Smooth muscle cell (in vitro differentiated cells): Measurements from ENCODE around the gene FOXF2. TPM values are rescaled to one million over a fixed set of nuclear protein-coding genes. Genes with fewer than 3 reads are reported as not detected.

Experiments used
- DNase-seq: peaks from one replicate; lab custom pipeline; 2025; ENCODE audit not compliant: unreplicated experiment; lab: John Stamatoyannopoulos, UW
- H2AFZ ChIP-seq: fragments of 200-600 bp; sonication (generic); 2 replicates; pipeline ENCODE4 v1.6.0; 2016; ENCODE audit warnings: antibody characterized with exemption, low read depth, mild to moderate bottlenecking
- H3F3A ChIP-seq: fragments of 200-600 bp; sonication (generic); 2 replicates; pipeline ENCODE4 v1.6.0; 2017; ENCODE audit warnings: antibody characterized with exemption, low read depth
- H3K27ac ChIP-seq: fragments of 200-600 bp; sonication (generic); 2 replicates; pipeline ENCODE4 v1.5.1; 2016; ENCODE audit warnings: low read depth, mild to moderate bottlenecking
- H3K27me3 ChIP-seq: fragments of 200-600 bp; sonication (generic); 2 replicates; pipeline ENCODE4 v1.6.1; 2016; ENCODE audit warnings: low read depth, mild to moderate bottlenecking
- H3K36me3 ChIP-seq: fragments of 200-600 bp; sonication (generic); 2 replicates; pipeline ENCODE4 v1.5.1; 2016; ENCODE audit warnings: low read depth
- H3K4me1 ChIP-seq: fragments of 200-600 bp; sonication (generic); 2 replicates; pipeline ENCODE4 v1.5.1; 2016; ENCODE audit warnings: low read depth
- H3K4me2 ChIP-seq: fragments of 200-600 bp; sonication (generic); 2 replicates; pipeline ENCODE4 v1.6.0; 2016; ENCODE audit warnings: mild to moderate bottlenecking
- H3K4me3 ChIP-seq: fragments of 200-600 bp; sonication (generic); 2 replicates; pipeline ENCODE4 v1.5.1; 2016; ENCODE audit warnings: mild to moderate bottlenecking
- H3K79me2 ChIP-seq: fragments of 200-600 bp; sonication (generic); 2 replicates; pipeline ENCODE4 v1.6.0; 2016; ENCODE audit warnings: low read depth, mild to moderate bottlenecking
- H3K9ac ChIP-seq: fragments of 200-600 bp; sonication (generic); 2 replicates; pipeline ENCODE4 v1.6.0; 2016; ENCODE audit warnings: low read depth
- H3K9me3 ChIP-seq: fragments of 200-600 bp; sonication (generic); replicated peaks from 2 replicates; pipeline ENCODE4 v1.5.1; 2016; ENCODE audit warnings: low read depth
- H4K20me1 ChIP-seq: fragments of 200-600 bp; sonication (generic); 2 replicates; pipeline ENCODE4 v1.6.0; 2016; ENCODE audit warnings: low read depth
- WGBS: methylation state at CpG from one replicate; pipeline ENCODE4 v1.1.7; 2016; ENCODE audit warnings: low lambda C conversion rate; 5-methylcytosine and 5-hydroxymethylcytosine counted together
- polyA plus RNA-seq: library from polyadenylated mRNA; unstranded; fragments of >200 nt; fragmentation: Nextera tagmentation; extraction: Ambion mirVana; gene quantifications from 2 replicates; pipeline ENCODE4 v1.2.1, GENCODE V29; 2016
- total RNA-seq: library from RNA; depleted of rRNA; stranded (reverse); fragments of >200 nt; gene quantifications from 2 replicates; pipeline ENCODE4 v1.2.3, GENCODE V29; 2014
- TF ChIP-seq, protein P1 (sequence below): fragments of 200-600 bp; sonication (generic); IDR thresholded peaks from 2 replicates; pipeline ENCODE4 v1.5.1; 2017; ENCODE audit warnings: borderline replicate concordance, mild to moderate bottlenecking, antibody characterized with exemption; ENCODE audit not compliant: insufficient read depth, poor library complexity, severe bottlenecking

FOXF2 gene
- total and polyA plus RNA-seq, 2 experiments from 2014 or later, result 3.5 to 4.8 TPM

- DNase-seq, result no peak
- H3K79me2 ChIP-seq, result no peaks in the 10 kb centered on the region
- H3K9me3 ChIP-seq, result no peaks in the 10 kb centered on the region
- H4K20me1 ChIP-seq, result peaks cover 20% of the 10 kb centered on the region
- H3F3A ChIP-seq, result peaks cover 3% of the 10 kb centered on the region
- peaks cover 26% of the 10 kb centered on the region for H3K4me1 ChIP-seq
- no peaks in the 10 kb centered on the region for H3K36me3 ChIP-seq
- 4% methylated on average over 17 of the region's 20 CpGs for WGBS
- H2AFZ ChIP-seq, result no peak overlapping the region
- peak overlapping the region; percentile 81 for H3K4me2 ChIP-seq
- TF ChIP-seq, protein P1, sequence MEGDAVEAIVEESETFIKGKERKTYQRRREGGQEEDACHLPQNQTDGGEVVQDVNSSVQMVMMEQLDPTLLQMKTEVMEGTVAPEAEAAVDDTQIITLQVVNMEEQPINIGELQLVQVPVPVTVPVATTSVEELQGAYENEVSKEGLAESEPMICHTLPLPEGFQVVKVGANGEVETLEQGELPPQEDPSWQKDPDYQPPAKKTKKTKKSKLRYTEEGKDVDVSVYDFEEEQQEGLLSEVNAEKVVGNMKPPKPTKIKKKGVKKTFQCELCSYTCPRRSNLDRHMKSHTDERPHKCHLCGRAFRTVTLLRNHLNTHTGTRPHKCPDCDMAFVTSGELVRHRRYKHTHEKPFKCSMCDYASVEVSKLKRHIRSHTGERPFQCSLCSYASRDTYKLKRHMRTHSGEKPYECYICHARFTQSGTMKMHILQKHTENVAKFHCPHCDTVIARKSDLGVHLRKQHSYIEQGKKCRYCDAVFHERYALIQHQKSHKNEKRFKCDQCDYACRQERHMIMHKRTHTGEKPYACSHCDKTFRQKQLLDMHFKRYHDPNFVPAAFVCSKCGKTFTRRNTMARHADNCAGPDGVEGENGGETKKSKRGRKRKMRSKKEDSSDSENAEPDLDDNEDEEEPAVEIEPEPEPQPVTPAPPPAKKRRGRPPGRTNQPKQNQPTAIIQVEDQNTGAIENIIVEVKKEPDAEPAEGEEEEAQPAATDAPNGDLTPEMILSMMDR, result no peak
- H3K27me3 ChIP-seq, result peaks cover 94% of the 10 kb centered on the region
- peak overlapping the region; percentile 42 for H3K4me3 ChIP-seq
- no peak overlapping the region for H3K27ac ChIP-seq
- H3K9ac ChIP-seq, result no peak overlapping the region
Observed at GRCh38 chr6:1387876-1388629, 1.3 kb upstream of the FOXF2 start.

GRCh38 chr6:1388630-1389368 lies 577 bp upstream of the FOXF2 start:
- Histone ChIP-seq H3K79me2 (no peaks in the 10 kb centered on the region), H3K9me3 (no peaks in the 10 kb centered on the region), H3K4me1 (peaks cover 21% of the 10 kb centered on the region), H3K9ac (no peak overlapping the region), H3F3A (peaks cover 3% of the 10 kb centered on the region), H3K36me3 (no peaks in the 10 kb centered on the region), H3K27me3 (peaks cover 94% of the 10 kb centered on the region), H3K4me3 (peak overlapping the region; percentile 42), H3K4me2 (peak overlapping the region; percentile 81), H2AFZ (no peak overlapping the region), H4K20me1 (peaks cover 24% of the 10 kb centered on the region), H3K27ac (no peak overlapping the region)
- no peak for DNase-seq
- WGBS, result 7% methylated on average over 28 of the region's 36 CpGs
- TF ChIP-seq, protein P1, result no peak

DNA sequence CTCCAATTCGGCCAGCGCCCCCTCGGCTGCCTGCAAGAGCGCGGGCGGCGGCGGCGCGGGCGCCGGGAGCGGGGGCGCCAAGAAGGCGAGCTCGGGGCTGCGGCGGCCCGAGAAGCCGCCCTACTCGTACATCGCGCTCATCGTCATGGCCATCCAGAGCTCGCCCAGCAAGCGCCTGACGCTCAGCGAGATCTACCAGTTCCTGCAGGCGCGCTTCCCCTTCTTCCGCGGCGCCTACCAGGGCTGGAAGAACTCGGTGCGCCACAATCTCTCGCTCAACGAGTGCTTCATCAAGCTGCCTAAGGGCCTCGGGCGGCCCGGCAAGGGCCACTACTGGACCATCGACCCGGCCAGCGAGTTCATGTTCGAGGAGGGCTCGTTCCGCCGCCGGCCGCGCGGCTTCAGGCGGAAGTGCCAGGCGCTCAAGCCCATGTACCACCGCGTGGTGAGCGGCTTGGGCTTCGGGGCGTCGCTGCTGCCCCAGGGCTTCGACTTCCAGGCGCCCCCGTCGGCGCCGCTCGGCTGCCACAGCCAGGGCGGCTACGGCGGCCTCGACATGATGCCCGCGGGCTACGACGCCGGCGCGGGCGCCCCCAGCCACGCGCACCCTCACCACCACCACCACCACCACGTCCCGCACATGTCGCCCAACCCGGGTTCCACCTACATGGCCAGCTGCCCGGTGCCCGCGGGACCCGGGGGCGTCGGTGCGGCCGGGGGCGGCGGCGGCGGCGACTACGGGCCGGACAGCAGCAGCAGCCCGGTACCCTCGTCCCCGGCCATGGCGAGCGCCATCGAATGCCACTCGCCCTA lies 963 bp downstream of the FOXF2 start:
- H3K79me2 ChIP-seq, result no peaks in the 10 kb centered on the region
- H3K4me2 ChIP-seq, result peak overlapping the region; percentile 94
- peaks cover 24% of the 10 kb centered on the region for H4K20me1 ChIP-seq
- H3F3A ChIP-seq, result peaks cover 3% of the 10 kb centered on the region
- H3K9ac ChIP-seq, result no peak overlapping the region
- peaks cover 94% of the 10 kb centered on the region for H3K27me3 ChIP-seq
- TF ChIP-seq, protein P1, result no peak
- H3K9me3 ChIP-seq, result no peaks in the 10 kb centered on the region
- H2AFZ ChIP-seq, result peak overlapping the region; percentile 94
- H3K27ac ChIP-seq, result no peak overlapping the region
- peak overlapping the region; percentile 57 for H3K4me3 ChIP-seq
- H3K36me3 ChIP-seq, result no peaks in the 10 kb centered on the region
- peaks cover 21% of the 10 kb centered on the region for H3K4me1 ChIP-seq
- DNase-seq, result no peak
- WGBS, result under 1% methylated on average over 95 of the region's 106 CpGs
